Activated CD8-positive, alpha-beta memory T cell treated with anti-CD3 and anti-CD28 coated beads for 24 hours (primary cell): ENCODE results near the gene WDFY2.

Source experiments
- DNase-seq: peaks from one replicate; pipeline ENCODE4 v3.0.0-alpha.2; 2020

WDFY2 gene

DNA sequence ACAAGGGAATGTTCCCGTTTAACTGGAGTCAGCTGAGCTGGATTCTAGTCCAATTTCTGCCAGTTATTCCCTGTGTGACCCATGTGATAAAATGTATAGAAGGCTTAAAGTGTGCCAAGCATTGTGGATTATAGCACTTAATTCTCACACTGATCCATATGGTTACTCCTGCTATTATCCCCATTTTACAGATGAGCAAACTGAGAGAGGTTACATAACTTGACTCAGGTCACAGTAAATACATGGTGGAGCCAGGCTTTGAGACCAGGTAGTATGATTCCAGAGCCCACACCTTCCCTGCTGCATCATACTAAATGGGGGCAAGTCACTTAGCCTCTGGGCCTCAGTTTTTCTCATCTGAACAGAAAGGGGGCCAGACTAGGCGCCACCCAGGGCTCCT lies 221.7 kb downstream of the WDFY2 start:
- no peak for DNase-seq

GRCh38 chr13:51806566-51806965 lies 222.3 kb downstream of the WDFY2 start:
- DNase-seq: no peak

- no peak for DNase-seq
These were observed 222.8 kb downstream of the WDFY2 start for GRCh38 chr13:51807041-51807440.

DNA sequence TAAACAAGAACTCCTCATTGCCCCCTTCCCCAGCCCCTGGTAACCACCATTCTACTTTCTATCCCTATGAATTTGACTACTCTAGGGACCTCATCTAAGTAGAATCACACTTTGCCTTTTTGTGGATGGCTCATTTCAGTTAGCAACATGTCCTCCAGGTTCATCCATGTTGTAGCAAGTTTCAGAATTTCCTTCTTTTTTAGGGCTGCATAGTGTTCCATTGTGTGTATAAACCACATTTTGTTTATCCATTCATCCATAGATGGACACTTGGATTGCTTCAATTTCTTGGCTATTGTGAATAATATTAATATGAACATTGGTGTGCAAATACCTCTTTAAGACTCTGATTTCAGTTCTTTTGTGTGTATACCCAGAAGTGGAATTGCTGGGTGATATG lies 224.5 kb downstream of the WDFY2 start:
- DNase-seq: no peak

DNA sequence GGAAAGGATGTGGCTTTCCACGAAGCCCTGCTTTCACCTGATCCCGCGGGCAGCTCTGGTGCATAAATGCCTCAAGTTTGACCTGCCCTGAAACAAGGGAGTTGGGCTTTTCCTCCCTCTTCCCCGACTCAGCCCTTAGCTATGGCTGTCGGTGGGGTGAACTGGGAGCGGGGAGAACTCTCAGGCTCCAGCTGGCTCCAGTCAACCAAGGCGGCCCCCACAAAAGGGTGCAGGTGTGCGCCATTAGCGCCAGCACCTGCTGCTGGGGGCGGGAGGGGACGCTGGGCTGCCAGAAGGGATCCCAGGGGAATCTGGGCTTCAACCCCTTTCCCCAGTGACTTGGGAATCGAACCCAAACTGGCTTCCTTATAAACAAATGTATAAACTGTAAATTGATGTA lies 226.8 kb downstream of the WDFY2 start:
- DNase-seq: no peak

DNA sequence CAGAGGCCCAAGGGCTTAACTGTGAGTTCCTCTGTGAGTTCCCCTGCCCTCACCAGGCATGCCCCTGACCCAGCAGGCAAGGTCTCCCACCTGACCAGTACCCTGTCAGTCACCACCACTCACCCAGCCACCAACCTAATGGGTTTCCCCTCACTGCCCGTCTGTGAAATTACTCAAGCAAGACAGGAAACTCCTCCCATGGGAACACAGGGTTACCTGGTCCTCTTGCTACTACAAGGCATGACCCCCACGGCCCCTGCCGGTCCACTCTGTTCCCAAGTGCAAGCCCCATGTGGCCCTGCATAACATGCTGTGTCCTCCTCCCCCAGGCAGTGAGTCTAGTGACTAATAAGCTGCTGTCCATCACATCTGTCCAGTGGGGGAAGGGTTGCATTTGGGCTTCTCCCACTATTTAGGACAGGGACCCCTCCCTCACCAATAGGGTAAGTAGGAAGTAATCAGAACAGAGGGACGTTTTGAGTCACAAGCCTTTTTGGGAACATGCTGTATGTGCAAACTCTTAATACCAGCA lies 227.7 kb downstream of the WDFY2 start:
- no peak for DNase-seq

GRCh38 chr13:51814071-51814470 lies 229.8 kb downstream of the WDFY2 start:
- no peak for DNase-seq

DNA sequence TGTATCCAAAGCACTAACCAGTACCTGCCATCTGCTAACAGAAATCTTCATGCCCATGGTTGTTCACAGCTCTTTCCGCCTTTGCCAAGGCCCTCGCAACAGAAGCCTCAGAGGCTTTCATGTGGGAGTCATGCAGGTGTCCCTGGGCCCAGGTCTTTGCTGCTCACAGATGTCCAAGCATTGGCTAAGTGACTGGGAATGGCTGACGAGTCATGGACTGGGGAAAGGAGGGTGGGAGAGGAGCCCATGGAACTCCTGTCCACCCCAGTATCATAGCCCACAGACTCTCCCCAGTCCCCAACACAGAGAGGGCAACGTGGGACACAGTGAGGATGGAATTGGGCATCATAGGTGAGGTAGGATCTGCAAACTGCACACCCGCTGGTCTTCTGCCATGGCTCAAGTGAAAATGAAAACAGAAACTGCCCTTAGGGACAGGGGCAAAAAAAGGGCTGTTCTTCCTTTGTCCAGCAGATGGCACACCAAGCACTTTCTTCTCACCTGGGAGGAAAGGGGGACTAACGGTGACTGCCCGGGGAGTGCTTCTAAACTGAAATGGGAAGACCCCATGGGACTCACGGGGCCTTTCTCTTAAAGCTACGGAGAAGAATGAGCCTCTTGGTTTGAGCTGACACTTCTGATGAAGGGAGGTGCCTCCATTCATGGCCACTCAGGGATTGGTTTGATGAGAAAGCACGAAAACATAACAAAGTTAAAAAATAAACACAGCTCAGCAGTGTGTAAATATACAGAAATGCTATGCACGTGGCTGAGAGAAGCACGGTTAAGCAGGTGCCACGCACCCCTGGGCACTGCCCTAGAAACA lies 230.8 kb downstream of the WDFY2 start:
- peak; percentile 90 for DNase-seq

DNA sequence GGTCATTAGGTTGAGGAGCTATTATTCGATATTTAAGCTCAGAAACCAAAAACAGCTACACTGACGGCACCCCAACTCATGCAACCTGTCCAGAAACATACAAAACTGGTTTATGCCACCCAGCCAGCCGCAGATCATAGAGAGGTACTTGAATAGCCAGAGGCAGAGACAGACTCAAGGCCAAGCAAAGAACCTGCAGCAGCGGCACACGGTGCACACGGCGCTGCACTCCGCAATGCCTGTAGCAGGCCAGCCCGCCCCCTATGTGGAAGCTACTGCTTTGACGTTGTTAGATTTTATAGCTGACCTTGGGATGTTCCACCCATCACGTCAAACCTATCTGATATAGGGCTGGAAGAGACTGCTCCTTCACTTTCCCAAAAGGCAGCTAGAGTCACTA lies 231.6 kb downstream of the WDFY2 start:
- no peak for DNase-seq

DNA sequence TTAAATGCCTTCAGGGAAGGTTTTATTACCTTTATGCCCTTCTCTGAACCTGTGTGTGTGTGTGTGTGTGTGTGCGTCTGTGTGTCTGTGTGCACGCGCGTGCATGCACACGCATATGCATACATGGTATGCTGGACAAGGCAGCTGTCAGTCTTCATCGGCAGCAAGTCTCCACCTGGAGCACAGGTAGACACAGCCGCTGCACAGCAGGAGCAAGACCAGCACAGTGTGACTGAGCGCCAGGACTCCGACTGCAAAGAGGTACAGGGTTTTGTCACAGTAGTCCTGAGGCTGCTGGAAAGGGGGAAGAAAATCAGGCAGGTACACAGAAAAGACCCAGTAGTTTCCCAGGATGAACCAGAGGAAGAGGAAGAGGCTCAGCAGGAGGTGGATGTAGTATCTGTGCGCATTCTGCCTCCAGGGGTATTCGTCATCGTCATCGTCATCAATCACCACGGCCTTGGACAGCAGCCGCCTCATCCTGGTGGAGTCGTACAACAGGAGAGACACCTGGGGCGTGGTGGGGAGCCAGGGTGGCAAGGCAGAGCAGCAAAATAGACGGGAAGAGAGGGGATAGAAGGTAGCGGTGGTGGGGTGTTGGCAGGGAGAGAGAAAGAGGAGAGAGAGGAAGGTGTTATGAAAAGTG lies 232.5 kb downstream of the WDFY2 start:
- DNase-seq: no peak
